A673 (cell line): ENCODE data around the gene IFRD2.
A peak's percentile ranks its signal among the peaks of the same experiment; 100 is the strongest.

Source experiments
- EZH2 ChIP-seq: fragments of 200-600 bp; sonication (generic); IDR thresholded peaks from 2 replicates; pipeline ENCODE4 v1.6.1; 2017; ENCODE audit warnings: borderline replicate concordance, low read depth, mild to moderate bottlenecking, mixed read lengths, antibody characterized with exemption, low read length; ENCODE audit not compliant: poor library complexity, severe bottlenecking
- TF ChIP-seq, protein P1 (sequence below): fragments of 300-800, 200-600 bp; sonication (generic); conservative IDR thresholded peaks from 2 replicates; pipeline ENCODE4 v1.5.1; 2017; ENCODE audit warnings: low read depth, mild to moderate bottlenecking, antibody characterized with exemption, low read length, moderate library complexity, mixed read lengths

GRCh38 chr3:50272911-50273688, 19.1 kb downstream of the IFRD2 start:
- TF ChIP-seq, protein P1, sequence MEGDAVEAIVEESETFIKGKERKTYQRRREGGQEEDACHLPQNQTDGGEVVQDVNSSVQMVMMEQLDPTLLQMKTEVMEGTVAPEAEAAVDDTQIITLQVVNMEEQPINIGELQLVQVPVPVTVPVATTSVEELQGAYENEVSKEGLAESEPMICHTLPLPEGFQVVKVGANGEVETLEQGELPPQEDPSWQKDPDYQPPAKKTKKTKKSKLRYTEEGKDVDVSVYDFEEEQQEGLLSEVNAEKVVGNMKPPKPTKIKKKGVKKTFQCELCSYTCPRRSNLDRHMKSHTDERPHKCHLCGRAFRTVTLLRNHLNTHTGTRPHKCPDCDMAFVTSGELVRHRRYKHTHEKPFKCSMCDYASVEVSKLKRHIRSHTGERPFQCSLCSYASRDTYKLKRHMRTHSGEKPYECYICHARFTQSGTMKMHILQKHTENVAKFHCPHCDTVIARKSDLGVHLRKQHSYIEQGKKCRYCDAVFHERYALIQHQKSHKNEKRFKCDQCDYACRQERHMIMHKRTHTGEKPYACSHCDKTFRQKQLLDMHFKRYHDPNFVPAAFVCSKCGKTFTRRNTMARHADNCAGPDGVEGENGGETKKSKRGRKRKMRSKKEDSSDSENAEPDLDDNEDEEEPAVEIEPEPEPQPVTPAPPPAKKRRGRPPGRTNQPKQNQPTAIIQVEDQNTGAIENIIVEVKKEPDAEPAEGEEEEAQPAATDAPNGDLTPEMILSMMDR: peak; percentile 82
- no peak for TF ChIP-seq EZH2
